Tibial nerve (tissue), 4 donors: Measurements from ENCODE around the gene NKRF.

ENCODE experiments used
- EP300 ChIP-seq, 2 donors: sonication (generic); formaldehyde crosslinking; IDR thresholded peaks; one replicate each; pipeline ENCODE4 v1.6.1; 2017; ENCODE audit warnings: antibody characterized with exemption in 2 of 2, mild to moderate bottlenecking in 1 of 2
- TF ChIP-seq, protein P1 (sequence below), 5 experiments: fragments of 200-600 bp in 3 of 5; fragments of 450-650 bp in 2 of 5; sonication (generic) in 3 of 5; IDR thresholded peaks; one replicate each; pipeline ENCODE4 v1.5.1; 2016 to 2019; ENCODE audit warnings: antibody characterized with exemption in 5 of 5, mild to moderate bottlenecking in 3 of 5, moderate library complexity in 2 of 5

DNA sequence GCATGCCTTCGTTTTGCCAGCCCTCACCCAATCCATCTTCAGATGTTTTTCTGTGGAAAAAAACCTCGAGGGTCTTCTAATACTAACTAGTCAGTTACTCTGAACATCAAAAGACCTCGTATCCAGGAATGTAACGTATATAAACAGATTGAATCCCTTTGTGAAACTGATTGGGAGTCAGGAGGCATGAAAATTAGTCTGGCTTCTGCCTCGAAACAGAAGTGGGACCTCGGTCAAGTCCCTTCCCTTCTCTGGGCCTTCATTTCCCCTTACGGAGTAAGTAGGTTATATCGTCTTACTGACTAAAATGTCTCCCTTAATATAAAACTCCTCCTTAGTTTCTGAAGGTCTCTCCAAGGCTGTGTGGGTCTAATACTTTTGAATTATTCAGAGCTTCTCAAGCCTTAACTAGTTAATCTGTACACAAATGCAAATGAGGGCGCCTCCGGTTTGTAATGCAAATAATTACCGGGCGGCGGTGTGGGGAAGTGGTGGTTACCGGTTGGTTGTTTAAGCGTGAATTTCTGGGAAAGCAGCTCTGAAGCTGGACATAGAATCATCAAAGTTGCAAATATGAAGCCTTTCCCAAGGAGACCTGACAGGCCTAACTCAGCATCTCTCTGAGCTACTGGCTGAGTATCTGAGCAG is 11.4 kb upstream of the NKRF start:
- TF ChIP-seq, protein P1, sequence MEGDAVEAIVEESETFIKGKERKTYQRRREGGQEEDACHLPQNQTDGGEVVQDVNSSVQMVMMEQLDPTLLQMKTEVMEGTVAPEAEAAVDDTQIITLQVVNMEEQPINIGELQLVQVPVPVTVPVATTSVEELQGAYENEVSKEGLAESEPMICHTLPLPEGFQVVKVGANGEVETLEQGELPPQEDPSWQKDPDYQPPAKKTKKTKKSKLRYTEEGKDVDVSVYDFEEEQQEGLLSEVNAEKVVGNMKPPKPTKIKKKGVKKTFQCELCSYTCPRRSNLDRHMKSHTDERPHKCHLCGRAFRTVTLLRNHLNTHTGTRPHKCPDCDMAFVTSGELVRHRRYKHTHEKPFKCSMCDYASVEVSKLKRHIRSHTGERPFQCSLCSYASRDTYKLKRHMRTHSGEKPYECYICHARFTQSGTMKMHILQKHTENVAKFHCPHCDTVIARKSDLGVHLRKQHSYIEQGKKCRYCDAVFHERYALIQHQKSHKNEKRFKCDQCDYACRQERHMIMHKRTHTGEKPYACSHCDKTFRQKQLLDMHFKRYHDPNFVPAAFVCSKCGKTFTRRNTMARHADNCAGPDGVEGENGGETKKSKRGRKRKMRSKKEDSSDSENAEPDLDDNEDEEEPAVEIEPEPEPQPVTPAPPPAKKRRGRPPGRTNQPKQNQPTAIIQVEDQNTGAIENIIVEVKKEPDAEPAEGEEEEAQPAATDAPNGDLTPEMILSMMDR (IDR thresholded peaks at IDR 0.05): no peak
- no peak for TF ChIP-seq EP300 (IDR thresholded peaks at IDR 0.05)
